ENCODE measurements around the gene DAP3. TPM values are rescaled to one million over a fixed set of nuclear protein-coding genes. Genes with fewer than 3 reads are reported as not detected.

Gene DAP3
- polyA plus RNA-seq, 1 of the 3 experiments (the other 2 are of a cell fraction) = 115 TPM

- no peaks in the 10 kb centered on the region for H3K4me1 ChIP-seq (ENCODE audit: control insufficient read depth in 1 of 2, insufficient read depth in 2 of 2, low read depth in 1 of 2, low read length in 1 of 2)
- WGBS (ENCODE audit: low lambda C conversion rate) = 98% methylated on average over 5 of the region's 5 CpGs
- H3K9me2 ChIP-seq = no peaks in the 10 kb centered on the region
- ChIA-PET POLR2A (no interaction called here), CTCF (no interaction called here)
- H2AFZ ChIP-seq (ENCODE audit: low read depth) = no peak overlapping the region
- H3K79me2 ChIP-seq (ENCODE audit: insufficient read depth) = no peaks in the 10 kb centered on the region
- no peak overlapping the region for H3K4me2 ChIP-seq
- DNase-seq = no peak
- H3F3A ChIP-seq (replicated peaks; ENCODE audit: insufficient read depth) = peaks cover 18% of the 10 kb centered on the region
- H3K9ac ChIP-seq = no peak overlapping the region
- H3K9me3 ChIP-seq = no peaks in the 10 kb centered on the region
- H3K4me3 ChIP-seq (ENCODE audit: low read depth in 2 of 2, low read length in 1 of 2) = no peak overlapping the region
- H3K36me3 ChIP-seq (replicated peaks in 1 of 2; ENCODE audit: control insufficient read depth in 1 of 2, insufficient read depth in 2 of 2, low read length in 1 of 2) = peaks cover 58 to 74% of the 10 kb centered on the region in 2 experiments
- no peak overlapping the region for H3K27ac ChIP-seq (ENCODE audit: low read depth in 2 of 2, low read length in 1 of 2)
- H3K27me3 ChIP-seq (ENCODE audit: insufficient read depth) = no peaks in the 10 kb centered on the region
- no peaks in the 10 kb centered on the region for H4K20me1 ChIP-seq (ENCODE audit: insufficient read depth)
- TF ChIP-seq, protein P1, sequence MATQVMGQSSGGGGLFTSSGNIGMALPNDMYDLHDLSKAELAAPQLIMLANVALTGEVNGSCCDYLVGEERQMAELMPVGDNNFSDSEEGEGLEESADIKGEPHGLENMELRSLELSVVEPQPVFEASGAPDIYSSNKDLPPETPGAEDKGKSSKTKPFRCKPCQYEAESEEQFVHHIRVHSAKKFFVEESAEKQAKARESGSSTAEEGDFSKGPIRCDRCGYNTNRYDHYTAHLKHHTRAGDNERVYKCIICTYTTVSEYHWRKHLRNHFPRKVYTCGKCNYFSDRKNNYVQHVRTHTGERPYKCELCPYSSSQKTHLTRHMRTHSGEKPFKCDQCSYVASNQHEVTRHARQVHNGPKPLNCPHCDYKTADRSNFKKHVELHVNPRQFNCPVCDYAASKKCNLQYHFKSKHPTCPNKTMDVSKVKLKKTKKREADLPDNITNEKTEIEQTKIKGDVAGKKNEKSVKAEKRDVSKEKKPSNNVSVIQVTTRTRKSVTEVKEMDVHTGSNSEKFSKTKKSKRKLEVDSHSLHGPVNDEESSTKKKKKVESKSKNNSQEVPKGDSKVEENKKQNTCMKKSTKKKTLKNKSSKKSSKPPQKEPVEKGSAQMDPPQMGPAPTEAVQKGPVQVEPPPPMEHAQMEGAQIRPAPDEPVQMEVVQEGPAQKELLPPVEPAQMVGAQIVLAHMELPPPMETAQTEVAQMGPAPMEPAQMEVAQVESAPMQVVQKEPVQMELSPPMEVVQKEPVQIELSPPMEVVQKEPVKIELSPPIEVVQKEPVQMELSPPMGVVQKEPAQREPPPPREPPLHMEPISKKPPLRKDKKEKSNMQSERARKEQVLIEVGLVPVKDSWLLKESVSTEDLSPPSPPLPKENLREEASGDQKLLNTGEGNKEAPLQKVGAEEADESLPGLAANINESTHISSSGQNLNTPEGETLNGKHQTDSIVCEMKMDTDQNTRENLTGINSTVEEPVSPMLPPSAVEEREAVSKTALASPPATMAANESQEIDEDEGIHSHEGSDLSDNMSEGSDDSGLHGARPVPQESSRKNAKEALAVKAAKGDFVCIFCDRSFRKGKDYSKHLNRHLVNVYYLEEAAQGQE (IDR thresholded peaks at IDR 0.05; ENCODE audit: low read depth, low read length) = no peak
- TF ChIP-seq, protein P2, sequence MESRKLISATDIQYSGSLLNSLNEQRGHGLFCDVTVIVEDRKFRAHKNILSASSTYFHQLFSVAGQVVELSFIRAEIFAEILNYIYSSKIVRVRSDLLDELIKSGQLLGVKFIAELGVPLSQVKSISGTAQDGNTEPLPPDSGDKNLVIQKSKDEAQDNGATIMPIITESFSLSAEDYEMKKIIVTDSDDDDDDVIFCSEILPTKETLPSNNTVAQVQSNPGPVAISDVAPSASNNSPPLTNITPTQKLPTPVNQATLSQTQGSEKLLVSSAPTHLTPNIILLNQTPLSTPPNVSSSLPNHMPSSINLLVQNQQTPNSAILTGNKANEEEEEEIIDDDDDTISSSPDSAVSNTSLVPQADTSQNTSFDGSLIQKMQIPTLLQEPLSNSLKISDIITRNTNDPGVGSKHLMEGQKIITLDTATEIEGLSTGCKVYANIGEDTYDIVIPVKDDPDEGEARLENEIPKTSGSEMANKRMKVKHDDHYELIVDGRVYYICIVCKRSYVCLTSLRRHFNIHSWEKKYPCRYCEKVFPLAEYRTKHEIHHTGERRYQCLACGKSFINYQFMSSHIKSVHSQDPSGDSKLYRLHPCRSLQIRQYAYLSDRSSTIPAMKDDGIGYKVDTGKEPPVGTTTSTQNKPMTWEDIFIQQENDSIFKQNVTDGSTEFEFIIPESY (IDR thresholded peaks at IDR 0.05; ENCODE audit: borderline replicate concordance, low read depth) = no peak
- TF ChIP-seq EZH2phosphoT487 (IDR thresholded peaks at IDR 0.05; ENCODE audit: borderline replicate concordance, low read depth) (no peak), YY1 (IDR thresholded peaks at IDR 0.05; ENCODE audit: low read depth) (no peak), USF1 (IDR thresholded peaks at IDR 0.05; ENCODE audit: borderline replicate concordance, low read depth) (no peak), GABPA (IDR thresholded peaks at IDR 0.05; ENCODE audit: low read depth) (no peak), POLR2AphosphoS5 (IDR thresholded peaks at IDR 0.05; ENCODE audit: low read depth, low read length) (no peak), FOXJ3 (CRISPR knock-in tag; IDR thresholded peaks at IDR 0.05) (no peak), TEAD4 (IDR thresholded peaks at IDR 0.05; ENCODE audit: borderline replicate concordance, insufficient read depth) (no peak), SIN3A (IDR thresholded peaks at IDR 0.05; ENCODE audit: borderline replicate concordance, low read depth, low read length) (no peak), NRF1 (IDR thresholded peaks at IDR 0.05; ENCODE audit: low read depth, low read length) (no peak), CHD2 (IDR thresholded peaks at IDR 0.05; ENCODE audit: low read length, partially characterized antibody) (no peak), GATA2 (CRISPR knock-in tag; IDR thresholded peaks at IDR 0.05) (no peak), RCOR1 (IDR thresholded peaks at IDR 0.05; ENCODE audit: low read length) (no peak), USF2 (IDR thresholded peaks at IDR 0.05; ENCODE audit: borderline replicate concordance, low read depth, low read length) (no peak), FOSL2 (IDR thresholded peaks at IDR 0.05; ENCODE audit: borderline replicate concordance, low read depth) (no peak), MEF2A (IDR thresholded peaks at IDR 0.05; ENCODE audit: borderline replicate concordance, low read depth) (no peak), TCF12 (IDR thresholded peaks at IDR 0.05) (no peak)
- TF ChIP-seq, protein P3, sequence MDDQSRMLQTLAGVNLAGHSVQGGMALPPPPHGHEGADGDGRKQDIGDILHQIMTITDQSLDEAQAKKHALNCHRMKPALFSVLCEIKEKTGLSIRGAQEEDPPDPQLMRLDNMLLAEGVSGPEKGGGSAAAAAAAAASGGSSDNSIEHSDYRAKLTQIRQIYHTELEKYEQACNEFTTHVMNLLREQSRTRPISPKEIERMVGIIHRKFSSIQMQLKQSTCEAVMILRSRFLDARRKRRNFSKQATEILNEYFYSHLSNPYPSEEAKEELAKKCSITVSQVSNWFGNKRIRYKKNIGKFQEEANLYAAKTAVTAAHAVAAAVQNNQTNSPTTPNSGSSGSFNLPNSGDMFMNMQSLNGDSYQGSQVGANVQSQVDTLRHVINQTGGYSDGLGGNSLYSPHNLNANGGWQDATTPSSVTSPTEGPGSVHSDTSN (IDR thresholded peaks at IDR 0.05) = no peak
- TF ChIP-seq, protein P4, sequence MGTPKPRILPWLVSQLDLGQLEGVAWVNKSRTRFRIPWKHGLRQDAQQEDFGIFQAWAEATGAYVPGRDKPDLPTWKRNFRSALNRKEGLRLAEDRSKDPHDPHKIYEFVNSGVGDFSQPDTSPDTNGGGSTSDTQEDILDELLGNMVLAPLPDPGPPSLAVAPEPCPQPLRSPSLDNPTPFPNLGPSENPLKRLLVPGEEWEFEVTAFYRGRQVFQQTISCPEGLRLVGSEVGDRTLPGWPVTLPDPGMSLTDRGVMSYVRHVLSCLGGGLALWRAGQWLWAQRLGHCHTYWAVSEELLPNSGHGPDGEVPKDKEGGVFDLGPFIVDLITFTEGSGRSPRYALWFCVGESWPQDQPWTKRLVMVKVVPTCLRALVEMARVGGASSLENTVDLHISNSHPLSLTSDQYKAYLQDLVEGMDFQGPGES (IDR thresholded peaks at IDR 0.05; ENCODE audit: low read depth, low read length) = no peak
Observed at GRCh38 chr1:155769257-155769656, 80.4 kb downstream of the DAP3 start.
